ENCODE data around the gene HLA-A. TPM values are rescaled to one million over a fixed set of nuclear protein-coding genes. Genes with fewer than 3 reads are reported as not detected.
"Not testable (repeated sequence)": the region's sequence is repeated elsewhere in the genome, so short reads cannot be mapped to it uniquely, and the experiment has no call there.

The HLA-A gene
- total RNA-seq, 1 donor from 2014 or later: 252 TPM

GRCh38 chr6:29956518-29956917, 14.2 kb downstream of the HLA-A start:
- DNase-seq: no peak
- Histone ChIP-seq H3K36me3 (no peaks in the 10 kb centered on the region), H3K4me3 (no peak overlapping the region), H3K27ac (replicated peaks) (no peak overlapping the region), H3K4me1 (peaks cover 8% of the 10 kb centered on the region), H3K27me3 (ENCODE audit: low read depth) (no peaks in the 10 kb centered on the region), H3K9me3 (replicated peaks) (no peaks in the 10 kb centered on the region)
- intact Hi-C loops (cut with micrococcal nuclease): loop anchor here (5.0 kb wide), 1 partner anchor 159 kb away; no protein-coding TSS in a partner anchor
- TF ChIP-seq, protein P1, sequence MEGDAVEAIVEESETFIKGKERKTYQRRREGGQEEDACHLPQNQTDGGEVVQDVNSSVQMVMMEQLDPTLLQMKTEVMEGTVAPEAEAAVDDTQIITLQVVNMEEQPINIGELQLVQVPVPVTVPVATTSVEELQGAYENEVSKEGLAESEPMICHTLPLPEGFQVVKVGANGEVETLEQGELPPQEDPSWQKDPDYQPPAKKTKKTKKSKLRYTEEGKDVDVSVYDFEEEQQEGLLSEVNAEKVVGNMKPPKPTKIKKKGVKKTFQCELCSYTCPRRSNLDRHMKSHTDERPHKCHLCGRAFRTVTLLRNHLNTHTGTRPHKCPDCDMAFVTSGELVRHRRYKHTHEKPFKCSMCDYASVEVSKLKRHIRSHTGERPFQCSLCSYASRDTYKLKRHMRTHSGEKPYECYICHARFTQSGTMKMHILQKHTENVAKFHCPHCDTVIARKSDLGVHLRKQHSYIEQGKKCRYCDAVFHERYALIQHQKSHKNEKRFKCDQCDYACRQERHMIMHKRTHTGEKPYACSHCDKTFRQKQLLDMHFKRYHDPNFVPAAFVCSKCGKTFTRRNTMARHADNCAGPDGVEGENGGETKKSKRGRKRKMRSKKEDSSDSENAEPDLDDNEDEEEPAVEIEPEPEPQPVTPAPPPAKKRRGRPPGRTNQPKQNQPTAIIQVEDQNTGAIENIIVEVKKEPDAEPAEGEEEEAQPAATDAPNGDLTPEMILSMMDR (IDR thresholded peaks at IDR 0.05; ENCODE audit: borderline replicate concordance): no peak

DNA sequence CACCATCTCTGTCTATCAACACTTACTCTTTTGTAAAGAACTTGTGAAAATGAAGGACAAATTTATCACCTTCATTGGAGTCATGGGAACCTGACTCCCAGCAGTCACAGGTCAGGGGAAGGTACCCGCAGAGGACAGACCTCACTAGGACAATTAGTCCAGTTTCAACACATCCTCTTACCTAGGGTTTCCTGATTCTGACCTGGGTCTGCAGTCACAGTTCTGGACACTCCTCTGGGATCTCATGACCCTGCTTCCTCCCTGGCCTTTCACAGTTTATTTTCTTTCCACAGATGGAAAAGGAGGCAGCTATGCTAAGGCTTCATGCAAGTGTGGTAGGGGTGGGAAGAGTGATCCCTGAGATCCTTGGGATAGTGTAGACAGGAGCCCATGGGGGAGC, 15.7 kb downstream of the HLA-A start:
- DNase-seq: no peak
- H3K36me3 ChIP-seq: no peaks in the 10 kb centered on the region
- H3K4me1 ChIP-seq: peaks cover 15% of the 10 kb centered on the region
- H3K27me3 ChIP-seq (ENCODE audit: low read depth): no peaks in the 10 kb centered on the region
- no peaks in the 10 kb centered on the region for H3K9me3 ChIP-seq (replicated peaks)
- intact Hi-C loops (cut with micrococcal nuclease): loop anchor here (5.0 kb wide), 1 partner anchor 161 kb away; no protein-coding TSS in a partner anchor
- H3K4me3 ChIP-seq: no peak overlapping the region
- TF ChIP-seq, protein P1 (IDR thresholded peaks at IDR 0.05; ENCODE audit: borderline replicate concordance): no peak
- no peak overlapping the region for H3K27ac ChIP-seq (replicated peaks)

- Histone ChIP-seq H3K4me3 (no peak overlapping the region), H3K9me3 (replicated peaks) (no peaks in the 10 kb centered on the region), H3K36me3 (no peaks in the 10 kb centered on the region), H3K4me1 (peaks cover 12% of the 10 kb centered on the region), H3K27ac (replicated peaks) (no peak overlapping the region), H3K27me3 (ENCODE audit: low read depth) (no peaks in the 10 kb centered on the region)
- intact Hi-C loops (cut with micrococcal nuclease): loop anchor here (5.0 kb wide), 1 partner anchor 162 kb away; no protein-coding TSS in a partner anchor
- TF ChIP-seq, protein P1 (IDR thresholded peaks at IDR 0.05; ENCODE audit: borderline replicate concordance): no peak
- no peak for DNase-seq
Measured at GRCh38 chr6:29958921-29959320, 16.6 kb downstream of the HLA-A start.

- H3K9me3 ChIP-seq (replicated peaks): no peaks in the 10 kb centered on the region
- H3K4me3 ChIP-seq: no peak overlapping the region
- H3K4me1 ChIP-seq: peaks cover 17% of the 10 kb centered on the region
- H3K27me3 ChIP-seq (ENCODE audit: low read depth): no peaks in the 10 kb centered on the region
- intact Hi-C loops (cut with micrococcal nuclease): loop anchor here (5.0 kb wide), 1 partner anchor 162 kb away; no protein-coding TSS in a partner anchor
- DNase-seq: no peak
- no peak overlapping the region for H3K27ac ChIP-seq (replicated peaks)
- TF ChIP-seq, protein P1 (IDR thresholded peaks at IDR 0.05; ENCODE audit: borderline replicate concordance): no peak
- H3K36me3 ChIP-seq: no peaks in the 10 kb centered on the region
Measured at GRCh38 chr6:29959467-29959866, 17.1 kb downstream of the HLA-A start.

DNA sequence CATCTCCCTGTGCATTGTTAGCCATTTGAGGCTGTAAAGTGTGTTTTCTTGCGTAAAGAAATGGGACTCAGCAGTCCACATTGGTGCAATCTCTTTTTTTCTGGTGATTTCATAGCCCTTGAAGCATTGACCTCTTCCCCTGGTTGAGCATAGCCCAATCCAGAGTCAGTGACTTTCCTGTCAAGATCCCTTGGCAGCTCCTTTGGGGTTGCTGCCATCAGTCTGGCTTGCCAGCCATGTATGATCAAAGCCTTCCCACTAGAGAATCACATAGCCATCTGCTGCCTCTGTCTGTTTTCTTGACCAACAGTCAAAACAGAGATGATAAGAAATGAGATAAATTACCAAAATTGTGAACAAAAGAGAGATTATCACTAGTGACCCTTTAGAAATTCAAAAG, 19.6 kb downstream of the HLA-A start:
- TF ChIP-seq, protein P1 (IDR thresholded peaks at IDR 0.05; ENCODE audit: borderline replicate concordance): no peak
- Histone ChIP-seq H3K4me1 (peaks cover 39% of the 10 kb centered on the region), H3K9me3 (replicated peaks) (no peaks in the 10 kb centered on the region), H3K27ac (replicated peaks) (no peak overlapping the region), H3K36me3 (no peaks in the 10 kb centered on the region), H3K27me3 (ENCODE audit: low read depth) (no peaks in the 10 kb centered on the region), H3K4me3 (no peak overlapping the region)
- intact Hi-C loops (cut with micrococcal nuclease): no loop called here
- no peak for DNase-seq

DNA sequence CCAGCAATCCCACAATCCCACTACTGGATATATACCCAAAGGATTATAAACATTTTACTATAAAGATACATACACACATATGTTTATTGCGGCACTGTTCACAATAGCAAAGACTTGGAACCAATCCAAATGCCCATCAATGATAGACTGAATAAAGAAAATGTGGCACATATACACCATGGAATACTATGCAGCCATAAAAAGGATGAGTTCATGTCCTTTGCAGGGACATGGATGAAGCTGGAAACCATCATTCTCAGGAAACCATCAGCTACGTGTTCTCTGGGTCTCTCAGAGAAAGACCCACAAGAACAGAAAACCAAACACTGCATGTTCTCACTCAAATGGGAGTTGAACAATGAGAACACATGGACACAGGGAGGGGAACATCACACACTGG, 21.4 kb downstream of the HLA-A start:
- Histone ChIP-seq H3K4me1 (peaks cover 54% of the 10 kb centered on the region), H3K27ac (replicated peaks) (peak overlapping the region; percentile 93)
- DNase-seq; intact Hi-C loops (cut with micrococcal nuclease); H3K27me3 ChIP-seq (ENCODE audit: low read depth); H3K9me3 ChIP-seq (replicated peaks); H3K36me3 ChIP-seq; H3K4me3 ChIP-seq: not testable (repeated sequence)

All from left ventricle myocardium inferior (tissue), 1 donor.